ENCODE data around the gene ZNRF3. TPM values are rescaled to one million over a fixed set of nuclear protein-coding genes. Genes with fewer than 3 reads are reported as not detected.

The ZNRF3 gene
- total and polyA plus RNA-seq, 2 experiments from 2014 or later, result 11.1 to 32.2 TPM

- Histone ChIP-seq H3K79me2 (replicated peaks; ENCODE audit: insufficient read depth) (no peaks in the 10 kb centered on the region), H3K4me3 (no peak overlapping the region), H3K9me2 (ENCODE audit: insufficient read depth) (no peaks in the 10 kb centered on the region), H3K36me3 (ENCODE audit: insufficient read depth) (no peaks in the 10 kb centered on the region), H3K4me2 (no peak overlapping the region), H3K4me1 (ENCODE audit: insufficient read depth) (no peaks in the 10 kb centered on the region), H3K27me3 (ENCODE audit: insufficient read depth) (peaks cover 15% of the 10 kb centered on the region), H3K27ac (ENCODE audit: low read depth) (no peak overlapping the region), H4K20me1 (replicated peaks; ENCODE audit: insufficient read depth) (no peaks in the 10 kb centered on the region), H3F3A (replicated peaks; ENCODE audit: low read depth) (no peaks in the 10 kb centered on the region), H2AFZ (0 out of 2 replicates have a peak overlapping the region, but pooled peaks have one; percentile 5)
- Mint-ChIP-seq H3K4me1 (peaks cover 13% of the 10 kb centered on the region), H3K4me3 (no peak overlapping the region), H3K36me3 (ENCODE audit: low read depth) (no peaks in the 10 kb centered on the region), H3K27me3 (ENCODE audit: insufficient read depth, low read depth, poor library complexity) (peaks cover 20% of the 10 kb centered on the region), H3K27ac (no peak overlapping the region), H3K9me3 (no peaks in the 10 kb centered on the region)
- ATAC-seq (no peak), DNase-seq (ENCODE audit: low spot score) (no peak)
- TF ChIP-seq REST (IDR thresholded peaks at IDR 0.05; ENCODE audit: unreplicated experiment) (no peak), EZH2 (IDR thresholded peaks at IDR 0.05; ENCODE audit: low read depth, unreplicated experiment) (no peak)
Measured at GRCh38 chr22:29065468-29066190, 182.3 kb downstream of the ZNRF3 start.

GRCh38 chr22:29069463-29069862 is 186.1 kb downstream of the ZNRF3 start:
- Mint-ChIP-seq H3K9me3 (no peaks in the 10 kb centered on the region; the same call in 2 of the 3 replicates), H3K4me3 (no peak overlapping the region)
- peaks cover 8% of the 10 kb centered on the region; the same call in 1 of the 2 replicates for H3F3A ChIP-seq (replicated peaks; ENCODE audit: low read depth)
- TF ChIP-seq ZNF462 (CRISPR knock-in tag; IDR thresholded peaks at IDR 0.05) (no peak), EZH2 (IDR thresholded peaks at IDR 0.05; ENCODE audit: low read depth, unreplicated experiment) (no peak), CREB1 (CRISPR knock-in tag; IDR thresholded peaks at IDR 0.05; ENCODE audit: low read depth) (no peak), CTCF (conservative IDR thresholded peaks at IDR 0.05; ENCODE audit: low read depth in 2 of 2) (no peak)

More at GRCh38 chr22:29069463-29069862, 186.1 kb downstream of the ZNRF3 start:
- no peaks in the 10 kb centered on the region for H3K36me3 Mint-ChIP-seq (ENCODE audit: low read depth)
- DNase-seq (ENCODE audit: low spot score) (no peak), ATAC-seq (no peak)
- H3K27ac ChIP-seq (ENCODE audit: low read depth), result no peak overlapping the region
- peaks cover 14% of the 10 kb centered on the region for H3K4me1 Mint-ChIP-seq
- no peaks in the 10 kb centered on the region for H3K79me2 ChIP-seq (replicated peaks; ENCODE audit: insufficient read depth)
- peaks cover 47% of the 10 kb centered on the region for H3K27me3 ChIP-seq (ENCODE audit: insufficient read depth)
- H2AFZ ChIP-seq, result no peak overlapping the region
- peaks cover 18% of the 10 kb centered on the region; the same call in 1 of the 2 replicates for H3K4me1 ChIP-seq (ENCODE audit: insufficient read depth)
- no peak overlapping the region for H3K4me3 ChIP-seq
- H4K20me1 ChIP-seq (replicated peaks; ENCODE audit: insufficient read depth), result no peaks in the 10 kb centered on the region
- H3K4me2 ChIP-seq, result no peak overlapping the region
- H3K27ac Mint-ChIP-seq, result no peak overlapping the region
- peaks cover 42% of the 10 kb centered on the region for H3K27me3 Mint-ChIP-seq (ENCODE audit: insufficient read depth, low read depth, poor library complexity)
- no peaks in the 10 kb centered on the region for H3K36me3 ChIP-seq (ENCODE audit: insufficient read depth)
- no peaks in the 10 kb centered on the region for H3K9me2 ChIP-seq (ENCODE audit: insufficient read depth)
